NCI-H446 treated with DMSO at 0.1 percent for 48 hours (cell line): ENCODE results near the gene MPRIP.

ENCODE experiments used
- DNase-seq: peaks from one replicate; lab custom pipeline; 2025; lab: John Stamatoyannopoulos, UW

MPRIP gene

DNA sequence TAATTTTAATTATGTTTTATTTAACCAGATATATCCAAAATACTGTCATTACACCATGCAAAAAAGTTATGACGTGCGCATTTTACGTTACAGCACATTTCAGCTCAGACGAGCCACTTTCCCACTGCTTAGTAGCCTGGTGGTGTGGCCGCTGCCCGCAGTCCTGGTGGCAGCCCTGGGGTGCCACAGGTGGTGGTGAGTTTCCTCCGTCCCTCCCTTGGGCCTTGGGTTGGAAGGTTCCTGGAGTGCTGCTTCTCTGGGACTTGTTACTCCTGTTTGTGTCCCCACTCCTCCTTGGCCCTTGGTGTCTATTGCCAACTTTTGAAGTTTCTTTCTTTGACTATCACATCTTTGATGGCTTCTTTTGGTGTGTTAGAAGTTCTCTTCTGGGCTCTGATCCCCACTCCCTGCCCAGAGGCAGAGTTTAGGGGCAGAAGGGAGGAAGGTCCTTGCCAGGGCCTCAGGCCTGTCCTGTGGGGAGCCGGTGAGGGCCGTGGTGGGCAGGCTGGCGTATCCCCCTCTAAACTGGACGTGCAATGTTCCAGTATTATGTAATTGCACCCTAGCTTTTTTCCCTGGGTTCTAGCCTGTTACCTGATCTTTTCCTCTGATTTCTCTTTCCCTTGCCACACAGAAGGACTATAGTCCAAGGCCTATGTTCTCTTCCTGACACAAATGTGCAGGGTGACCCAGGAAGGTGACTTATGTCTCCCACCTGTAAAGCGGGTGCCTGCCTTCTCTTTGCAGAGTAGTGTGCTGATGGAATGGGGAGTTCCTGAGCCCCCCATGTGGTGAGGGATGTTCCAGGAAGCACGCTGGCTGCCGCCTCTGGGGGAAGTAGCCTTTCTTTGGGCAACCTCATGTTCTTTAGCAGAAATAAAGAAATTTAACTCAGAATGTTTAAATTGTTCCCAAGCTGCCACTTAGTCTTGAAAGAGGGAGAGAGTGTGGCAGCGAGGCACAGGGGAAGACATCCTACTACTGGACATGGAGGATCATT is 8.4 kb downstream of the MPRIP start:
- DNase-seq, result no peak

DNA sequence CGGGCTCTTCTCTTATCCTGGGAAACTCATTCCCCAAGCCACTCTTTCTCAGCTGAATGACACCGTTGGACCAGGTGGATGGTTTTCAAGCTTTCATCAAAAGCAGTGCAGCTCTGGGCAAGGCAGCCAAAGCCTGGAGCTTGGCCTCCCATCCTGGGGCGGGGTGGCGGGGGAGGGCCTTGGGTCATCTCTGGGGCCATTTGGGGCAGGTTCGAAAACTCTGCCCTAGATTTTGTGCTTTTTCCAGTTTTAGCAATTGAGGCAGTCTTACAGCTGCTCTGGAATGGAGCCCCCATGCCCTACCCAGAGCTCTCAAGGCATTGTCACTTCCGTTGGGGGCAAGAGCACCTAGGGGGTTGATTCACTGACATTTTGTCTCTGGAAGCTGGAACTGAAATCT is 9.1 kb downstream of the MPRIP start:
- DNase-seq, result no peak

GRCh38 chr17:17051791-17052461 is 9.7 kb downstream of the MPRIP start:
- no peak for DNase-seq

DNA sequence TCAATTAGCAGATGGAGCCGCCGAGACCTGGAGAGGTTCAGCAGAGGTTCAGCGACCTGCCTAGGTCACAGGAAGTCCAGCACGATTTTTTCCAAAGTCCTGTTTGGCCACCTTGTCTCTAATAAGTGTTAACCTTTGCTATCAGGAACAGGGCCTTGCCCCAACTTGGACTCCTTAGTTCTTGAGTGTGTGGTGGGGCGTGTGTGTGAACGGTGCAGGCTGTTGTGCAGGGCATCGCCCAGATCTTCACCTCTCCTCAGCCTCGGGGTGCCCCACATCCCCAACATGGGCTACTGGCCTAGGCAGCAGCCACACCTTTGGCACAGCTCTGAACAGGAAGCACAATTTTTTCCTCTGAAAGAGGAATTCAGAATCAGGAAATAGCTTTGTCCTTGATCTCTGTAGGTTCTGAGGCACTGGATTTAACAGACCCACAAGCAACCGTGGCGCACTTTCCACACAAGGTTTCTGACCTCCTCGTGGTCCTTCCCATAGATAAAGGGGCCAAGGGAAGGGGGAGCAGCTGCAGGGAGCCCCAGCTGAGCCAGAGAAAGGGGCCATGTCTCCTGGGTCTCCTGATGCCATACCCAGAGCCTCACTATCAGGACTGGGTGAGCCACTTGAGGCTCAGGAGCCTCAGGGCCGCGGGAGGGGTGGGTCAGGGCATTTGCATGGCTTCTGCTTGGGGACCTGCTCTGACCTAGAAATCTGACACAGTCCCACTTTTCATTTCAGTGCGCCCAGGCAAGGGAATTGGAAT is 10.4 kb downstream of the MPRIP start:
- DNase-seq, result no peak

DNA sequence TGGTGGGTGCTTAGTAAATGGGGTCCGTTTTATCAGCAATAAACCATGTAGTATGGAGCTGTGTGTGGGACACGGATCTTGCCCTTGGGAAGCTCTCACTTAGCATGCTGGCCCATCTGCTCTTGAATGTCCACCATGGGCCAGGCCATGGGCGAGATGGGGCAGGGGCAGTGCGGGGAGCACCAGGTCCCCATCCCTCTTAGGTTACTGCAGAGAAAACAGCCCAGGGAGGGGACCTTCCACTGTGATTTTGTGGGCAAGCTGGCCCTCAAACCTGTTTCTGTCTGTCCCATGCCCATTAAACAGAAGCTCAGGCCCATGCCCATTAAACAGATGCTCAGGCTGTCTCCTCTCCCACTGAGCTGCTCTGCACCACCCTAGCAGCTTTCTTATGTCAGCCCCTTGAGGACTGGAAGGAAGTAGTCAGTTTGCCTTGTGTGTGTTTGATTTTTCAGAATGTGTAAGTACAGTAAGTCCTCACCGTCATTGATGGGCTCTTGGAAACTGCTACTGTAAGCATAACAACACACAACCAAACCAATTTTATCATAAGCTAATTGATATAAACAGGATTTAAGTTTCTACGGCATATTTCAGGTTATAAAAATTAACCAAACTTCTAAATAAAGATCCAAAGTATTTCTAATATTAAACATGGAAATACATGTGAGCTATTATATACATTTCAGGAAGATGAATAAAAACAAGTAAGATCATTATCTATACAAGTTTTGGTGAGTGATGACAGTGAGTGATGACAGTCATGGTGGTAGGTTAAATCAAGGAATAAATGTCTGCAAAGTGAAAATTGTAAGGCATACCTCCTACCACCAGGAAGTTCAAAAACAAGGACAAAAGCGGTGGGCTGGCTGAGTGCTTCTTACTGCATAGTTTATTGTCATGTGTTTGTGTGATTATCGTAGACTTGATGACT is 11.5 kb downstream of the MPRIP start:
- no peak for DNase-seq

- no peak for DNase-seq
Measured at GRCh38 chr17:17054636-17055035, 12.4 kb downstream of the MPRIP start.

DNA sequence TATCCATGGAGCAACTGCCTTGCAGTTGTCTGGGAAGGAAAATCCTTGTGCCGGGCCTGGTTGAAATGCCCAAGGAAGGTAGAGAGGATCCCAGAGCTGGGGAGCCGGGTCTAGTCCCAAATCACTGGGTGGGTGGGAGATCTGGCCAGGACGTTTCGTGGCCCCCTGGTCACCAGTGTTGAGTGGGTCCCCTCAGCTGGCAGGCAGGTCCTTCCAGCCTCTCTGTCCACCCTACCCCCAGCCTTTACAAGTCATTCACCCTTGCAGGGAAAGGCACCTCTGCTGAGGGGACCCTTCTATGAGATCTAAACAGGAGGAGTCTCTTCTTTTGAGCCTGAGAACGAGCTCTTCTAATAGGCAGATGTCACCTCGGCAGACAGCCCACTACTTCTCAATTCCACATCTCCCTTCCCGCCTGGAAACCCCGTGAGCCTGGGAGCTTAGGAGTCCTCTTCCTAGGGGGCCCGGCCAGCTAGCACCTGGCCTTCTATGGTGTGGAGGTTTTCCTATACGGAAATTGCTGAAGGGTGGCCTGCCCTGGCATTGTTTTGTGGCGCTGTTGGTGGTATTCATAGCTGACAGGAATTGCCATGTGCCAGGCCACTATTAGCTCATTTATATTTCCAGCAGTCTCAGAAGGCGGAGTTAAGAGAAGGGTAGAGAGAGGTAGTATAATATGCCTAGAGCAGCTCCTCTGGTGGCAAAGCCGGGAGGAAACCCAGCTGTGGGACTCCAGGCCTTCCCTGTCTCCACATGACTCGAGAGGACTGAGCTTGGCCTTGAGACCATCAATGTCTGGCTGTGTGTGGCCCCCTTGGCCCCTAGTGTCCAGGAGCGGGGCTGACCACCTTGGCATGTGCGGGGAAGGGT is 13.3 kb downstream of the MPRIP start:
- DNase-seq, result no peak

GRCh38 chr17:17056156-17056539 is 13.9 kb downstream of the MPRIP start:
- no peak for DNase-seq

- no peak for DNase-seq
Measured at GRCh38 chr17:17057057-17057551, 14.8 kb downstream of the MPRIP start.

GRCh38 chr17:17058304-17058703 is 16.0 kb downstream of the MPRIP start:
- no peak for DNase-seq

DNA sequence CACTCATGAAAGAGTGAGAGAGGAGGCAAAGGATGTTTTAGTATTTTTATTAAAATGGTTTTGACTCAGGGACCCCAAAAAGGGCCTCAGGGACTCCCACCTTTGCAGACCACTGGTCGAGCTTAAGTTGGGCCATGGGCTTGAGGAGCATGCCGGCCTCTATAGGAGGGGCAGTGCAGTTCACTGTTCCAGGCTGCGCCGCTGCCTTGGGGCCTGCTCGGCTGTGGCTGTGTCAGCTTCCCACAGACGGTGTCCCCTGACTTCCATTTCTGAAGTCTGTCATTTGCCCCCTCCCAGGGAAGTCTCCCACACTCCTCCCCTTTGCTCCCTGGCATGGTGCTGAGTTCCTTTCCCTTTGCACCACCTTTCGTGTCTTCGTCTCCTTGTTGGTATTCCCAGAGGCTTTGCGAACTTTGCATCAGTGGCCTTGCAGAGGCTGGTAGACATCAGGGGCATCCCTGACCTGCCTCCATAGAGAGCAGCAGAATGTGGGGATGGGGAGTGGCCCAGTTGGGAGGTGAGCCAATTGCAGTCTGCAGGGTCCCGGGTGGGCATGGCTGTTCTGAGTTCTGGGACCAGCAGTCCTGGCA is 17.1 kb downstream of the MPRIP start:
- no peak for DNase-seq

- no peak for DNase-seq
Measured at GRCh38 chr17:17060001-17060922, 18.0 kb downstream of the MPRIP start.

GRCh38 chr17:17060930-17061329 is 18.7 kb downstream of the MPRIP start:
- DNase-seq, result no peak

- no peak for DNase-seq
Measured at GRCh38 chr17:17061516-17061915, 19.3 kb downstream of the MPRIP start.

GRCh38 chr17:17062356-17062755 is 20.1 kb downstream of the MPRIP start:
- no peak for DNase-seq

GRCh38 chr17:17062866-17063265 is 20.6 kb downstream of the MPRIP start:
- no peak for DNase-seq

DNA sequence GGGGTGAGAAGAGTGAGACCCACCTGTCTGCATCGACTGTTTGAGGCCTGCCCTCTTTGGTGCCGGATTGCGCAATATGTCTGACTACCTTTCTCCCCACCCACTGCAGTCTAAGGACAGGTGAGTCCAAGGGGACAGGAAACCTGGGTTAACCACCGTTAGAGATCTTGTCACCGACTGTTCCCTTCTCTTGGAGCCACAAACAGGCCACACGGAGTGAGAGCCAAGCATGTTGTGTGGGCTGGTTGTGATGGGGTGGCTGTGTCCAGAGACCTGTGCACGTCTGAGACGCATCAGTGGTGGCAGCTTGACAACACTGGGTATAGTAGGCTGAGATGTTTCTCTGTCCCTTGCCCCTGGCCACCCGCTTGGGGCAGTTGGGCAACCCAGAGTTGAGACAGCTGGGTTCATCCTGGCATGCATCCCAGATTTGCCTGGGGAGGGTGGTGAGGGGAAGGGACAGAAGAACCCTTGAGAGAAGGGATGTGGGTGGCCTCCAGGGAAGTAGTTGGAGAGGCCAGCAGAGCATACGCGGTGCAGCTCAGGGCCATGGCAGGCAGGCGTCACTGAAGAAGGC is 21.4 kb downstream of the MPRIP start:
- no peak for DNase-seq

DNA sequence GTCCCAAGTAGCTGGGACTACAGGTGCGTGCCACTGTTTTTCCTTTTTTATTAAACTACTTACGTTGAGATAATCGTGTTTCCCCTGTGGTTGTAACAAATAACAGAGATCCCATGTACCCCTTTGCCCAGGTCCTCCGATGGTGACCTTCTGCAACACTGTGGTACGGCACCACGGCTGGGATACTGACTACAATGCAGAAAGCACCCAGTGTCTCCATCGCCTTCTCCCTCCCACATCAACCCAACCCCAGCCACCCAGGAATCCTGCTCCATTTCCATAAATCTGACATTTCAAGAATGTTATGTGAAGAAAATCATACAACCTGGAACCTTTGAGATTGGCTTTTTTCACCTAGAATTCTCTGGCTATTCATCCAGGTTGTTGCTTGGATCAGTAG is 22.1 kb downstream of the MPRIP start:
- DNase-seq, result no peak
